Loucy (cell line): ENCODE measurements around the gene SYNGR1.

Experiments used
- EZH2phosphoT487 ChIP-seq: fragments of 200-600 bp; IDR thresholded peaks from 2 replicates; pipeline ENCODE4 v1.6.1; 2018; ENCODE audit warnings: antibody characterized with exemption, mild to moderate bottlenecking, moderate library complexity, borderline replicate concordance
- TF ChIP-seq, protein P1 (sequence below): fragments of 200-600 bp; sonication (generic); conservative IDR thresholded peaks from 2 replicates; pipeline ENCODE4 v1.5.1; 2014; ENCODE audit warnings: mild to moderate bottlenecking, antibody characterized with exemption, low read length

- TF ChIP-seq, protein P1, sequence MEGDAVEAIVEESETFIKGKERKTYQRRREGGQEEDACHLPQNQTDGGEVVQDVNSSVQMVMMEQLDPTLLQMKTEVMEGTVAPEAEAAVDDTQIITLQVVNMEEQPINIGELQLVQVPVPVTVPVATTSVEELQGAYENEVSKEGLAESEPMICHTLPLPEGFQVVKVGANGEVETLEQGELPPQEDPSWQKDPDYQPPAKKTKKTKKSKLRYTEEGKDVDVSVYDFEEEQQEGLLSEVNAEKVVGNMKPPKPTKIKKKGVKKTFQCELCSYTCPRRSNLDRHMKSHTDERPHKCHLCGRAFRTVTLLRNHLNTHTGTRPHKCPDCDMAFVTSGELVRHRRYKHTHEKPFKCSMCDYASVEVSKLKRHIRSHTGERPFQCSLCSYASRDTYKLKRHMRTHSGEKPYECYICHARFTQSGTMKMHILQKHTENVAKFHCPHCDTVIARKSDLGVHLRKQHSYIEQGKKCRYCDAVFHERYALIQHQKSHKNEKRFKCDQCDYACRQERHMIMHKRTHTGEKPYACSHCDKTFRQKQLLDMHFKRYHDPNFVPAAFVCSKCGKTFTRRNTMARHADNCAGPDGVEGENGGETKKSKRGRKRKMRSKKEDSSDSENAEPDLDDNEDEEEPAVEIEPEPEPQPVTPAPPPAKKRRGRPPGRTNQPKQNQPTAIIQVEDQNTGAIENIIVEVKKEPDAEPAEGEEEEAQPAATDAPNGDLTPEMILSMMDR: no peak
- no peak for TF ChIP-seq EZH2phosphoT487
Observed at GRCh38 chr22:39325392-39325932, 24.3 kb upstream of the SYNGR1 start.
